T-helper 2 cell treated with Interferon-gamma antibody and Interleukin-4, amounts not matched to agents 5 μg/mL and 100 μg/mL, for 36 hours (primary cell): Measurements from ENCODE around the gene KPNA6.
"Not testable (repeated sequence)": the region's sequence is repeated elsewhere in the genome, so short reads cannot be mapped to it uniquely, and the experiment has no call there.

Experiments used
- DNase-seq: peaks from one replicate; pipeline ENCODE4 v3.0.0; 2021; ENCODE audit warnings: low spot score
- H3K27ac Mint-ChIP-seq: one replicate; pipeline ENCODE4 v1.8.0; 2021; ENCODE audit warnings: mild to moderate bottlenecking, mixed read lengths
- H3K27me3 Mint-ChIP-seq: one replicate; pipeline ENCODE4 v1.8.0; 2021; ENCODE audit warnings: low read depth, mixed read lengths
- H3K36me3 Mint-ChIP-seq: one replicate; pipeline ENCODE4 v1.8.0; 2021; ENCODE audit warnings: low read depth, mixed read lengths
- H3K4me1 Mint-ChIP-seq: one replicate; pipeline ENCODE4 v1.8.0; 2021; ENCODE audit warnings: low read depth, mixed read lengths
- H3K4me3 Mint-ChIP-seq: one replicate; pipeline ENCODE4 v1.8.0; 2022; ENCODE audit warnings: mild to moderate bottlenecking, moderate library complexity, mixed read lengths
- H3K9me3 Mint-ChIP-seq: one replicate; pipeline ENCODE4 v1.8.0; 2021; ENCODE audit warnings: mixed read lengths

Gene KPNA6

GRCh38 chr1:32138965-32139364 lies 31.1 kb downstream of the KPNA6 start:
- peaks cover 21% of the 10 kb centered on the region for H3K36me3 Mint-ChIP-seq
- H3K27me3 Mint-ChIP-seq: no peaks in the 10 kb centered on the region
- no peak overlapping the region for H3K27ac Mint-ChIP-seq
- no peaks in the 10 kb centered on the region for H3K9me3 Mint-ChIP-seq
- no peak for DNase-seq
- H3K4me3 Mint-ChIP-seq: no peak overlapping the region
- peaks cover 32% of the 10 kb centered on the region for H3K4me1 Mint-ChIP-seq

DNA sequence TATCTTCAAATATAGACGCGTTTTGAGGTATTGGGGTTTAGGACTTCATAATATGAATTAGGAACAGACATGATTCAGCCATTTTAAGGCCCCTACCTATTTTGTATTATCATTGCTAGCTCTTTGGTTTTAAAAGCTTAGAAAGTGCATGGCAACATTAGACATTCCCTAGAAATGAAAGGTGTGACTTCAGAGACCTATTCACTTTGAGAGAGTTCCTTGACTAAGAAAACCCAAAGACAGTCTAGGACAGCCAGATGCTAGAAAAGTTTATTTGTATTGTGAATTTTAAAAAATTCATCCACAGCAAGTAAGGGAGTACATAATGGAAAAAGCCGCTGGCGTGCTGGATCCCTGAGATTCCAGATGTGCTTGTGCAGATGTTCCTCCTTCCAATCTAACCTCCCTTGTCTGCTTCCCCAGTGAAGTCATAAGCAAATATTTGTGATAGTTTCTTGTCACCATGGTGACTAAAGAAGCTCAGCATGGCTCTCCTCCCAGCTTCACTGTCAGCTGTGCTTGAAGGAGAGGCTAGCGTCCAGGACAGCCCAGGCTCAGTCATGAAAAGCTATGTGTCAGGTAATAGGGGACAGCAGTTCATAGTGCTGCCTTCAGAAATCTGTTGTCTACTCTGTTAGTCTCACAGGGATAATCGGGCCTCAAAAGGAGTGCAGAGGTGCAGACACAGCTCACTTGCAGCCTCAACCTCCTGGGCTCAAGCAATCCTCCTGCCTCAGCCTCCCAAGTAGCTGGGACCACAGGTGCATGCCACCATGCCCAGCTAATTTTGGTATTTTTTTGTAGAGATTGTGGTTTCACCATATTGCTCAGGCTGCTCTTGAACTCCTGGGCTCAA lies 34.8 kb downstream of the KPNA6 start:
- peaks cover 37% of the 10 kb centered on the region for H3K36me3 Mint-ChIP-seq

GRCh38 chr1:32143302-32143695 lies 35.4 kb downstream of the KPNA6 start:
- peaks cover 37% of the 10 kb centered on the region for H3K4me1 Mint-ChIP-seq
- not testable (repeated sequence) for DNase-seq, H3K27ac Mint-ChIP-seq, H3K27me3 Mint-ChIP-seq, H3K4me3 Mint-ChIP-seq
- peaks cover 41% of the 10 kb centered on the region for H3K36me3 Mint-ChIP-seq
- peaks cover 10% of the 10 kb centered on the region for H3K9me3 Mint-ChIP-seq

More for the DNA sequence above, 34.8 kb downstream of the KPNA6 start:
- Mint-ChIP-seq H3K4me1 (peaks cover 39% of the 10 kb centered on the region), H3K4me3 (no peak overlapping the region), H3K9me3 (peaks cover 4% of the 10 kb centered on the region), H3K27me3 (no peaks in the 10 kb centered on the region), H3K27ac (no peak overlapping the region)
- DNase-seq: no peak

GRCh38 chr1:32144033-32144432 lies 36.2 kb downstream of the KPNA6 start:
- no peak for DNase-seq
- Mint-ChIP-seq H3K27me3 (no peaks in the 10 kb centered on the region), H3K36me3 (peaks cover 48% of the 10 kb centered on the region), H3K9me3 (peaks cover 14% of the 10 kb centered on the region), H3K27ac (no peak overlapping the region), H3K4me1 (peaks cover 34% of the 10 kb centered on the region), H3K4me3 (no peak overlapping the region)

DNA sequence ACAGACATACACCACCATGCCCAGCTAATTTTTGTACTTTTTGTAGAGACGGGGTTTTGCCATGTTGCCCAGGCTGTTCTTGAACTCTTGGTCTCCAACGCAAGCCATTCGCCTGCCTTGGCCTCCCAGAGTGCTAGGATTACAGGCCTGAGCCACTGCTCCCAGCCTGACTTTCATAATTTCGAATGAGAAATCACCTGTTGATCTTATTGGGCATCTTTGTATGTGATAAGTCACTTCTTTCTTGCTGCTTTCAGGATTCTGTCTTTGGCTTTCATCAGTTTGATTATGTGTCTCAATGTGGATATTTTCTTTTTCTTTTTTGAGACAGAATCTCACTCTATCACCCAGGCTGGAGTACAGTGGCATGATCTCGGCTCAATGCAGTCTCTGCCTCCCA lies 39.9 kb downstream of the KPNA6 start:
- peaks cover 30% of the 10 kb centered on the region for H3K4me1 Mint-ChIP-seq
- not testable (repeated sequence) for H3K4me3 Mint-ChIP-seq, H3K27ac Mint-ChIP-seq, DNase-seq, H3K27me3 Mint-ChIP-seq
- peaks cover 51% of the 10 kb centered on the region for H3K36me3 Mint-ChIP-seq
- peaks cover 22% of the 10 kb centered on the region for H3K9me3 Mint-ChIP-seq

- H3K4me3 Mint-ChIP-seq: no peak overlapping the region
- H3K27ac Mint-ChIP-seq: no peak overlapping the region
- H3K27me3 Mint-ChIP-seq: no peaks in the 10 kb centered on the region
- no peak for DNase-seq
- peaks cover 22% of the 10 kb centered on the region for H3K9me3 Mint-ChIP-seq
- peaks cover 40% of the 10 kb centered on the region for H3K36me3 Mint-ChIP-seq
- H3K4me1 Mint-ChIP-seq: peaks cover 18% of the 10 kb centered on the region
These were observed 43.0 kb downstream of the KPNA6 start for GRCh38 chr1:32150847-32151246.

- DNase-seq: no peak
- H3K36me3 Mint-ChIP-seq: peaks cover 42% of the 10 kb centered on the region
- peaks cover 22% of the 10 kb centered on the region for H3K9me3 Mint-ChIP-seq
- no peaks in the 10 kb centered on the region for H3K27me3 Mint-ChIP-seq
- no peak overlapping the region for H3K4me3 Mint-ChIP-seq
- peaks cover 16% of the 10 kb centered on the region for H3K4me1 Mint-ChIP-seq
- H3K27ac Mint-ChIP-seq: no peak overlapping the region
These were observed 43.5 kb downstream of the KPNA6 start for GRCh38 chr1:32151319-32151787.

DNA sequence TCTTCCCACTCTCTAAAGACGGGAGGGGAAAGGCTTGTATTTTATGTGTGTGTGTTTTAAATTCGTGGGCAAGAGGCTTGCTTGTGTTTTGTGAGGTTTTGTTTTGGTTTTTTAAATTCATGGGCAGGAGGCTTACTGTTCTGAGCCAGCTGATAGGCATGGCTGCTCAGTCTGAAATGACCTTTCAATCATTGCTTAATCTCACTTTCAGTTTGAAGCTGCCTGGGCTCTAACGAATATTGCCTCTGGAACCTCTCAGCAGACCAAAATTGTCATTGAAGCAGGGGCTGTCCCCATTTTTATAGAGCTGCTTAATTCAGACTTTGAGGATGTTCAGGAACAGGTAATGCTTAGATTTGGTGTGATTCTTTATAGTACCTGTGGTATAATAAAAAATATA lies 51.3 kb downstream of the KPNA6 start:
- Mint-ChIP-seq H3K36me3 (peaks cover 58% of the 10 kb centered on the region), H3K4me3 (no peak overlapping the region), H3K27ac (no peak overlapping the region), H3K27me3 (no peaks in the 10 kb centered on the region), H3K4me1 (peaks cover 4% of the 10 kb centered on the region), H3K9me3 (no peaks in the 10 kb centered on the region)
- DNase-seq: no peak

DNA sequence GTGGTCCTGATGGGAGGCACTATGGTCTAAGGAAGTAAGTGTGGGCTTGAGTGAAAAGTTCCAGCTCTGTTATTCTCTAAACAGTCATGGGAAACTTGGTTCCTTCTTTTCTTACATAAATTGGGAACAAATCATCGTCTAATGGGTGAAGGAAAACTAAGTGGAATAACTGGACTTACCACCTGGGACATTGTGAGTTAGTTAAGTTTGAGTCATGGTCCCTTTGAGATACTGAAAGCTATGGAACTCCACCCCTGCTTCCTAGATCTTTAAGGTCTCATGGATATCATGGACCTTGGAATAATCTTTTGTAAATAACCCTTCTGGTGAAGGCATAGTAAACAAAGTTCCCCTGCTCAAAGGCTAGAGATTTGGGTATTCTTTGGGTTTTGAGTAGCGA lies 55.5 kb downstream of the KPNA6 start:
- H3K4me3 Mint-ChIP-seq: no peak overlapping the region
- H3K9me3 Mint-ChIP-seq: no peaks in the 10 kb centered on the region
- no peak overlapping the region for H3K27ac Mint-ChIP-seq
- H3K27me3 Mint-ChIP-seq: no peaks in the 10 kb centered on the region
- H3K36me3 Mint-ChIP-seq: peaks cover 54% of the 10 kb centered on the region
- peaks cover 4% of the 10 kb centered on the region for H3K4me1 Mint-ChIP-seq
- DNase-seq: no peak

GRCh38 chr1:32165633-32166032 lies 57.8 kb downstream of the KPNA6 start:
- H3K27ac Mint-ChIP-seq, DNase-seq, H3K27me3 Mint-ChIP-seq, H3K4me3 Mint-ChIP-seq, H3K9me3 Mint-ChIP-seq, H3K4me1 Mint-ChIP-seq: not testable (repeated sequence)
- H3K36me3 Mint-ChIP-seq: peaks cover 50% of the 10 kb centered on the region

DNA sequence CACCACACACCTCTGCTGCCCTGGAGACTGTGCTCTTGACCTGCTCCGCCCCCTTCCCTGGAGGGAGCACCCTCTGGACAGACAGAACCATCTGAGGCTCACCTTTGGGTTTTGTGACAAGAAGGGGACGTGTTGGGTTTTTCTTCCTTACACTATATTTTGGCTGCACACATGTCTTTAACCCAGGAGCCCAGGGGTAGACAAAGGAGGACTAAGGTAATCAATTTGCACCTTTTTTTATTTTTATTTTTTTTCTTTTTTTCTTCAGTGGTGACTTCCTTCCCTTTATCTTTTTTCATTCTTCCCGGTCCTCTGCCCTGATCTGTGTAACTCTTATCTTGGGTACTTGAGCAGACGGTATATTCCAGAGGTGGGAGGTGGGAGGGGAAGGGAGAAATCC lies 63.1 kb downstream of the KPNA6 start:
- Mint-ChIP-seq H3K36me3 (peaks cover 51% of the 10 kb centered on the region), H3K27ac (no peak overlapping the region), H3K27me3 (no peaks in the 10 kb centered on the region)

DNA sequence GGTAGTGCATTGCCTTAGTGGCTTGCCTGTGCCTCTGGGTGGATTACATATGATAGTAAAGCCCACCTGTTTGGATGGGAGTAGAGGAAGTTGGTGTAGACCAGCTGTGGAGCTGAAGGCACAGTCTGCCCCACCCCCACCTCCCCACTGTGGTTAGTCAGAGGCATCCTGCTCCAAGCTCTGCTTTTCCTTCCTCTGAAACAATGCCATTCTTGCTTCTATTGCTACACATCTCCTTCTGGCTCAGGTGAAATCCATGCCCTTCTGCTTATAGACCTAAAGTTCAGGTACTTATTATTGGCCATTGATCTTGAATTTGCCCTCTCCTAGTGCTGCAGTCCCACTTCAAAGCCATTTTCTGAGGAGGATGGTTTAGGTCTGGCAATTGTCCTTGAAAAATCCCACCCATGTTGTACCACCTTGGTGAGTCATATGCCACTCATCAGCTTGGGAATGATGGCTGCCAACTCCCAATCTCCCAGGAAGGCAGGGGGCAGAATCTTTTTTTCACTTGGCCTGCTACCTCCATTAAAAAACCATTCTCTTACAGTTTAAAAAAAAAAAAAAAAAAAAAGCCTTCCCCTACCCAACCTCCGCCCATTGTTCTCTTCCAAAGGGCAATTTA lies 64.9 kb downstream of the KPNA6 start:
- peaks cover 9% of the 10 kb centered on the region for H3K4me1 Mint-ChIP-seq
- H3K27ac Mint-ChIP-seq: no peak overlapping the region
- no peak for DNase-seq
- H3K9me3 Mint-ChIP-seq: no peaks in the 10 kb centered on the region
- H3K27me3 Mint-ChIP-seq: no peaks in the 10 kb centered on the region
- no peak overlapping the region for H3K4me3 Mint-ChIP-seq
- peaks cover 41% of the 10 kb centered on the region for H3K36me3 Mint-ChIP-seq

More for the DNA sequence above, 63.1 kb downstream of the KPNA6 start:
- Mint-ChIP-seq H3K4me3 (no peak overlapping the region), H3K9me3 (no peaks in the 10 kb centered on the region), H3K4me1 (peaks cover 9% of the 10 kb centered on the region)
- DNase-seq: no peak

GRCh38 chr1:32178380-32179192 lies 70.7 kb downstream of the KPNA6 start:
- peak overlapping the region; percentile 96 for H3K4me3 Mint-ChIP-seq
- peaks cover 22% of the 10 kb centered on the region for H3K4me1 Mint-ChIP-seq
- H3K9me3 Mint-ChIP-seq: no peaks in the 10 kb centered on the region
- peaks cover 34% of the 10 kb centered on the region for H3K36me3 Mint-ChIP-seq
- H3K27me3 Mint-ChIP-seq: no peaks in the 10 kb centered on the region
- no peak for DNase-seq
- H3K27ac Mint-ChIP-seq: peak overlapping the region; percentile 97

DNA sequence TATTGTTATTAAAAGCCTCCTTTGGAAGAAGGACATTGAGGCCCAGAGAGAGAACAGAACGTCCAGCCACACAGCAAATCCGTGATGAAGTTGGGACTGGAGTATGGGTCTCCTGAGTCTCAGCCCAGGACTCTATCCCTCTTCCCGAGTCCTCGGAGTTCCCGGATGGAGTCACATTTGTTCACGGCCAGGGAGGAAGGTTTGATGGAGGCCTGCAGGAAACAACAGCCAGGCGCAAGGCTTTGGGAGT lies 71.3 kb downstream of the KPNA6 start:
- no peak for DNase-seq
- Mint-ChIP-seq H3K27ac (peak overlapping the region; percentile 97), H3K4me3 (peak overlapping the region; percentile 96), H3K27me3 (no peaks in the 10 kb centered on the region), H3K9me3 (no peaks in the 10 kb centered on the region), H3K36me3 (peaks cover 37% of the 10 kb centered on the region), H3K4me1 (peaks cover 26% of the 10 kb centered on the region)
